ENCODE results near the gene IGFLR1. TPM values are rescaled to one million over a fixed set of nuclear protein-coding genes. Genes with fewer than 3 reads are reported as not detected.

Gene IGFLR1
- total and polyA plus RNA-seq, 9 of the 15 experiments (the other 6 are each of a cell fraction or from before 2014, with no cell fraction given), result 1.0 to 14.3 (median 4.6) TPM

DNA sequence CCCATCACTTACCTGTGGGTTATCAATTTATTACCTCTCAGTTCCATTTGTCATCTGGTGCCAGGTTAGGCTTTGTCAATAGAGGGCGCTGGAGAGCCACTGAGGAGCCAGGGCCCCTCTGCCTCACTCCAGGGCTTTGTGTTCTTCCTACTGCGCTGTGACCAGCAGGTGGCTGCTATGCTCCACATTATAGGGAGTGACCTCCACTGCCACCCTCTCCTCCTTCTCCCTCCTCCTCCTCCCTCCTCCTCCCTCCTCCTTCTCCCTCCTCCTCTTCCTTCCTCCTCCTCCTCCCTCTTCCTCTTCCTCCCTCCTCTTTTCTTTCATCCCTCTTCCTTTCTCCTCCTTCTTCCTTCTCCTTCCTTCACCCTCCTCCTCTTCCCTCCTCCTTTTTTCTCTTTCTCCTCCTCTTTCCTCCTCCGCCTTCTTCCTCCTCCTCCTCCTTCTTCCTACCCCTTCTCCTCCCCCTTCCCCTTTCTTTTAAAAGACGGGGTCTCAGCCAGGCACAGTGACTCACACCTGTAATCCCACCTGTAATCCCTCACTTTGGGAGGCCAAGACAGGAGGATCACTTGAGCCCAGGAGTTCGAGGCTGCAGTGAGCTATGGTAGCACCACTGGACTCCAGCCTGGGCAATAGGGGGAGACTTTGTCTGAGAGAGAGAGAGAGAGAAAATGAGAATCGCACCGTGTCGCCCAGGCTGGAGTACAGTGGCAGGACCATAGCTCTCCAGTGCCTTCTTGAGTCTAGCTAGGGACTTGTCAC, 48.2 kb downstream of the IGFLR1 start (continued):
- TF ChIP-seq, protein P1, sequence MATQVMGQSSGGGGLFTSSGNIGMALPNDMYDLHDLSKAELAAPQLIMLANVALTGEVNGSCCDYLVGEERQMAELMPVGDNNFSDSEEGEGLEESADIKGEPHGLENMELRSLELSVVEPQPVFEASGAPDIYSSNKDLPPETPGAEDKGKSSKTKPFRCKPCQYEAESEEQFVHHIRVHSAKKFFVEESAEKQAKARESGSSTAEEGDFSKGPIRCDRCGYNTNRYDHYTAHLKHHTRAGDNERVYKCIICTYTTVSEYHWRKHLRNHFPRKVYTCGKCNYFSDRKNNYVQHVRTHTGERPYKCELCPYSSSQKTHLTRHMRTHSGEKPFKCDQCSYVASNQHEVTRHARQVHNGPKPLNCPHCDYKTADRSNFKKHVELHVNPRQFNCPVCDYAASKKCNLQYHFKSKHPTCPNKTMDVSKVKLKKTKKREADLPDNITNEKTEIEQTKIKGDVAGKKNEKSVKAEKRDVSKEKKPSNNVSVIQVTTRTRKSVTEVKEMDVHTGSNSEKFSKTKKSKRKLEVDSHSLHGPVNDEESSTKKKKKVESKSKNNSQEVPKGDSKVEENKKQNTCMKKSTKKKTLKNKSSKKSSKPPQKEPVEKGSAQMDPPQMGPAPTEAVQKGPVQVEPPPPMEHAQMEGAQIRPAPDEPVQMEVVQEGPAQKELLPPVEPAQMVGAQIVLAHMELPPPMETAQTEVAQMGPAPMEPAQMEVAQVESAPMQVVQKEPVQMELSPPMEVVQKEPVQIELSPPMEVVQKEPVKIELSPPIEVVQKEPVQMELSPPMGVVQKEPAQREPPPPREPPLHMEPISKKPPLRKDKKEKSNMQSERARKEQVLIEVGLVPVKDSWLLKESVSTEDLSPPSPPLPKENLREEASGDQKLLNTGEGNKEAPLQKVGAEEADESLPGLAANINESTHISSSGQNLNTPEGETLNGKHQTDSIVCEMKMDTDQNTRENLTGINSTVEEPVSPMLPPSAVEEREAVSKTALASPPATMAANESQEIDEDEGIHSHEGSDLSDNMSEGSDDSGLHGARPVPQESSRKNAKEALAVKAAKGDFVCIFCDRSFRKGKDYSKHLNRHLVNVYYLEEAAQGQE (IDR thresholded peaks at IDR 0.05; ENCODE audit: borderline replicate concordance), result peak; percentile 93
- TF ChIP-seq, protein P1 (CRISPR knock-in tag; IDR thresholded peaks at IDR 0.05; ENCODE audit: low read depth), result no peak
- TF ChIP-seq SMARCE1 (IDR thresholded peaks at IDR 0.05), result no peak
- TF ChIP-seq, protein P2, sequence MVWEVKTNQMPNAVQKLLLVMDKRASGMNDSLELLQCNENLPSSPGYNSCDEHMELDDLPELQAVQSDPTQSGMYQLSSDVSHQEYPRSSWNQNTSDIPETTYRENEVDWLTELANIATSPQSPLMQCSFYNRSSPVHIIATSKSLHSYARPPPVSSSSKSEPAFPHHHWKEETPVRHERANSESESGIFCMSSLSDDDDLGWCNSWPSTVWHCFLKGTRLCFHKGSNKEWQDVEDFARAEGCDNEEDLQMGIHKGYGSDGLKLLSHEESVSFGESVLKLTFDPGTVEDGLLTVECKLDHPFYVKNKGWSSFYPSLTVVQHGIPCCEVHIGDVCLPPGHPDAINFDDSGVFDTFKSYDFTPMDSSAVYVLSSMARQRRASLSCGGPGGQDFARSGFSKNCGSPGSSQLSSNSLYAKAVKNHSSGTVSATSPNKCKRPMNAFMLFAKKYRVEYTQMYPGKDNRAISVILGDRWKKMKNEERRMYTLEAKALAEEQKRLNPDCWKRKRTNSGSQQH (CRISPR knock-in tag; IDR thresholded peaks at IDR 0.05), result peak; percentile 97
- 0 out of 2 replicates have a peak, but pooled peaks have one; percentile 50 for TF ChIP-seq SMARCA5 (IDR thresholded peaks at IDR 0.05)
- TF ChIP-seq ZZZ3 (IDR thresholded peaks at IDR 0.05), result peak; percentile 18; the same call in 1 of the 2 replicates
- no peak for TF ChIP-seq NUFIP1 (IDR thresholded peaks at IDR 0.05; ENCODE audit: partially characterized antibody)
- no peak for TF ChIP-seq SMARCC2 (IDR thresholded peaks at IDR 0.05; ENCODE audit: low read depth)
- peak; percentile 48; the same call in 1 of the 2 replicates for TF ChIP-seq CTBP1 (IDR thresholded peaks at IDR 0.05; ENCODE audit: borderline replicate concordance)
- TF ChIP-seq, protein P3, sequence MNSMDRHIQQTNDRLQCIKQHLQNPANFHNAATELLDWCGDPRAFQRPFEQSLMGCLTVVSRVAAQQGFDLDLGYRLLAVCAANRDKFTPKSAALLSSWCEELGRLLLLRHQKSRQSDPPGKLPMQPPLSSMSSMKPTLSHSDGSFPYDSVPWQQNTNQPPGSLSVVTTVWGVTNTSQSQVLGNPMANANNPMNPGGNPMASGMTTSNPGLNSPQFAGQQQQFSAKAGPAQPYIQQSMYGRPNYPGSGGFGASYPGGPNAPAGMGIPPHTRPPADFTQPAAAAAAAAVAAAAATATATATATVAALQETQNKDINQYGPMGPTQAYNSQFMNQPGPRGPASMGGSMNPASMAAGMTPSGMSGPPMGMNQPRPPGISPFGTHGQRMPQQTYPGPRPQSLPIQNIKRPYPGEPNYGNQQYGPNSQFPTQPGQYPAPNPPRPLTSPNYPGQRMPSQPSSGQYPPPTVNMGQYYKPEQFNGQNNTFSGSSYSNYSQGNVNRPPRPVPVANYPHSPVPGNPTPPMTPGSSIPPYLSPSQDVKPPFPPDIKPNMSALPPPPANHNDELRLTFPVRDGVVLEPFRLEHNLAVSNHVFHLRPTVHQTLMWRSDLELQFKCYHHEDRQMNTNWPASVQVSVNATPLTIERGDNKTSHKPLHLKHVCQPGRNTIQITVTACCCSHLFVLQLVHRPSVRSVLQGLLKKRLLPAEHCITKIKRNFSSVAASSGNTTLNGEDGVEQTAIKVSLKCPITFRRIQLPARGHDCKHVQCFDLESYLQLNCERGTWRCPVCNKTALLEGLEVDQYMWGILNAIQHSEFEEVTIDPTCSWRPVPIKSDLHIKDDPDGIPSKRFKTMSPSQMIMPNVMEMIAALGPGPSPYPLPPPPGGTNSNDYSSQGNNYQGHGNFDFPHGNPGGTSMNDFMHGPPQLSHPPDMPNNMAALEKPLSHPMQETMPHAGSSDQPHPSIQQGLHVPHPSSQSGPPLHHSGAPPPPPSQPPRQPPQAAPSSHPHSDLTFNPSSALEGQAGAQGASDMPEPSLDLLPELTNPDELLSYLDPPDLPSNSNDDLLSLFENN (IDR thresholded peaks at IDR 0.05; ENCODE audit: low read depth in 2 of 2, low read length in 2 of 2), result 0 out of 4 replicates have a peak, but pooled peaks of 1 of the 2 experiments have one; percentile 50
- TF ChIP-seq MECOM (CRISPR knock-in tag; IDR thresholded peaks at IDR 0.05), result no peak
- TF ChIP-seq ZBTB7A (IDR thresholded peaks at IDR 0.05; ENCODE audit: borderline replicate concordance, control insufficient read depth, low read depth, low read length), result peak; percentile 35; the same call in 1 of the 2 replicates
- no peak for TF ChIP-seq CBX8 (IDR thresholded peaks at IDR 0.05; ENCODE audit: borderline replicate concordance, extremely low read depth, low read depth, low read length, poor library complexity, severe bottlenecking)
- TF ChIP-seq HCFC1 (IDR thresholded peaks at IDR 0.05; ENCODE audit: low read depth, low read length), result peak; percentile 47; the same call in 1 of the 2 replicates
